Metanephros (tissue), 1 donor: ENCODE data around the gene GRIK5. TPM values are rescaled to one million over a fixed set of nuclear protein-coding genes. Genes with fewer than 3 reads are reported as not detected.

Source experiments
- total RNA-seq: library from RNA; depleted of rRNA; stranded (reverse); fragments of >200 nt; gene quantifications from one replicate; pipeline ENCODE4 v1.2.3, GENCODE V29; 2014

GRIK5 gene
- total RNA-seq = 20.8 TPM

GRCh38 chr19:42069619-42070351, at the start of gene GRIK5:
TSS of gene GRIK5 (minus strand) at chr19:42070206. CDS start at chr19:42065770, 4,436 bp downstream.

DNA sequence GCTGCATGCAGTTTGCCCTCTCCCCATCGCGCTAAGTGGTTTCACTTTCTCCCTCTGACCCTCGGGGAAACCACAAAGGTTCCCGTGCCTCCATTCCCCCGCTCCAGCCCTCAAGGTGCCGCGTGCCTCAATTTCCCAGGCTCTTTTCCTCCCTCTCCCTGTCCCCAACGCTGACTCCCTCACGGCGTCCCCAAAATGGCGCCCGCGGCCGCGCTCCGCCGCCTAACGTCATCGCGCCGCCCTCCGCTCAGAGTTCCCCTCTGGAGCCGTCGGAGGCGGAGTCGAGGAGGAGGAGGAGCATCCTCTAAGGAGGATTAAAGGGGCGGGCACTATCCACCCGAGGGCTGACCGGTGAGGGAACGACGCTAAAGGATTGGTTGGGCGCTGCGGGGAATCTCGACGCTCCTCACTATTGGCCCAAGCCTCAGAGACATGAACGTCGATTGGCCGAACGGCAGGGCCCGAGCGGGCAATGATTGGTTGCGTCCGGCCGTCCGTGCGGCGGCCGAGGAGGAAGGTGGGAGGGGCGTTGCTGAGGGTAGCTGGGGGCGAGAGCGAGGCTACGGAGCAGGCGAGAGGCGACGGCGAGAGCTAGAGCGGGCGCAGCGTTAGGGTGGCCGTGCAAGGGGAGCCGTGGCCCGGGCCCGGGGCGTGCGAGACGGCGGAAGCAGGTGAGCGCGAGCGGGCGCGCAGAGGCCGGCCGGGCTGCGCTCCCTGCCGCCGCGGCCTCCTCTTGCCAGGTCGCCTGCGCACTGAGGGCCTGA, 5.8 kb upstream of the GRIK5 start, which contains the start of gene ZNF574:
TSS of gene ZNF574 (plus strand) at position 551 of the 764 bp plus-strand sequence. CDS start 2,441 bp downstream, outside the sequence.

DNA sequence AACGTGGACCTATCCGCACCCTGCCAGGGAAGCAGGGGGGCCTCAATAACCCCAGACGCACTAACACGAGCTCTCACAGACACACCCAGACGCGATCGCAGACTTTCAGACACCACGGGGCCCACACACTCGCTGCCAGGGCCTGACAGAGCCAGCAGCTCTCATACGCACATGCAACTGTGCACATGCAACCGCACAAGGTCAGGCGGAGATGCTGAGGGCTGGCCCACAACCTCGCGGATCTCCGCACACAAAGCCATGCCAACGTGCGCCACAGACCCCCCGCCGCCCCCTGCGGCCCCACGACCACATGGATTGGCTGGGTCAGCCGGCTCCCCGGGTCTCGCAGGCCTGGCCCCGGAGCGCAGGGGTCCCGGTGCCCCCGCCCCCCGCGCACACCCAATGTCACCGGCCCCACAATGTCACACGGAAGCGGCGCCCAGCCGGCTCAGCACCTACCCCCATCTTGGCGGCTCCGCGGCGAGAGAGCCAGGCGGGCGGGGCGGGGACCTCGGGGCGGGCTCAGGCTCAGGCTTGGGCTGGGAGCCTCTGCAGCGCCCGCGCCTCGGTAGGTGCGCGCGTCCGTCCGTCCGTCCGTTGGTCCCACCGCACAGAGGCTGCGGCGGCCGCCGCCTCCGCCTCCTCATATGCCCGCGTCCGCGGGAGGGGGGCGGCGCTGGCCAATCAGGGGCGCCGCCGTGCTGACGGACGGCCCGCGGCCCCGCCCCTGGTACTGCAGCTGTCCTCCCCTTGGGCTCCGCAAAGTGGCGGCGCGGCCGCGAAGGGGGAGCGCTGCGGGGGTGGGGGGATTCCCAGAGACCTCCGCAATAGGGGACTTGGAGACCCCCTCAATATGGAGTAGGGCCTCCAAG, 76.2 kb downstream of the GRIK5 start, which contains the start of gene ATP1A3:
TSS of gene ATP1A3 (minus strand) at position 619 of the 872 bp plus-strand sequence. CDS start at position 465, 154 bp downstream.

DNA sequence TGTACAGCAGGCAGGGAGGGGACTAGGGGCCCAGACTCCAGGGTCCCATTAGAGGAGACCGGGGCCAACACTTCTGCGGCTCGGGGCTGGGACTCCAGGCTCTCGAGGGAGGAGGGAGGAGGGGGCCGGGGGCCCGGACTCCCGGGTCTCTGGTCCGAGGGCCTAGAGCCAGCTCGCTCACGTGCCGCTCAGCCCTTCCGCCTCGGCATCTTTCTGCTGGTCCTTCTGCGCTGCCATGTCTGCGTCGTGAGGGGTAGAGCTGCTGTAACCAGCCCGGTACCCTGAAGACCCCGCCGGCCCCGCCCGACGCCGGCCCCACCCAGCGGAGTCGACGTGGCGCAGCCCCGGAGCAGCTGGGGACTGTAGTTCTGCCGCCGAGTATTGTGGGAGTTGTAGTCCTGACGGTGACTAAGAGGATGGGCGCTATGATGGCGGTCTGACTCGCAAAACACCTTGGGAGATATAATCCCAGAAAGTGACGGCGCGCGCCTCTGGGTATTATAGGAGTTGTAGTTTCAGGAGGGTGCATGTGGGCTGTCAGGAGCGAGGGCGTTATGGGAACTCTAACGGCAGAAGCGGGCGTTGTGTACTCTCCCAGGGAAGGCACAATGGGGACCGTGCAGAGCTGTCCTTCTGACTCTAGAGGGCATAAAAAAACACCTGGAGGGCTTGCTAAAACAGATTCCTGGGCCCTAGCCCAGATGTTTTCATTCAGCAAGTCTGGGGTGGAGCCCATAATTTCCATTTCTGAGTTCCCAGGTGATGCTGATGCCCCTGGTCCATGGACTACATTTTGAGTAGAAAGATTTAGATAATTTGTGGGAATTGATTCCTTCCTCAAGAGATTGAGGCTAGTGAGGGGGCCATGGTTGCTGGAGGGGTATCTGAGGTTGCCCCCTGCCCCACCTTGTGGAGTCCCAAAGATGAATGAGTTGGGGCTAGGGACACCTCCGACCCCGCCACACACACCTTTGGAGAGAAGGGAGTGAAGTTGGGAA, 110.7 kb downstream of the GRIK5 start, which contains the start of gene RABAC1:
TSS of gene RABAC1 (minus strand) at position 266 of the 998 bp plus-strand sequence. CDS start at position 237, 29 bp downstream.

Other genes starting within 250 kb of the GRIK5 start
- gene LYPD4, start 225.5 kb downstream of the GRIK5 start, total RNA-seq = not detected
- not detected for gene DMRTC2, start 225.2 kb downstream of the GRIK5 start, total RNA-seq
- 1,024 TPM for gene RPS19, start 210.0 kb downstream of the GRIK5 start, total RNA-seq
- gene CD79A, start 192.9 kb downstream of the GRIK5 start, total RNA-seq = 4.4 TPM
- 51.5 TPM for gene ARHGEF1, start 187.0 kb downstream of the GRIK5 start, total RNA-seq
- gene ERFL, start 141.8 kb downstream of the GRIK5 start, total RNA-seq = 0.12 TPM
- 123 TPM for gene RABAC1, start 110.9 kb downstream of the GRIK5 start, total RNA-seq
- gene ATP1A3, start 76.0 kb downstream of the GRIK5 start, total RNA-seq = 0.53 TPM
- 21.1 TPM for gene ZNF574, start 6.0 kb upstream of the GRIK5 start, total RNA-seq
- gene POU2F2, start 62.2 kb upstream of the GRIK5 start, total RNA-seq = 0.70 TPM
- 36.3 TPM for gene DEDD2, start 147.5 kb upstream of the GRIK5 start, total RNA-seq
- 10.2 TPM for gene ZNF526, start 150.1 kb upstream of the GRIK5 start, total RNA-seq
- gene GSK3A, start 172.4 kb upstream of the GRIK5 start, total RNA-seq = 29.5 TPM
- gene ERF, start 184.9 kb upstream of the GRIK5 start, total RNA-seq = 43.8 TPM
- 40.2 TPM for gene CIC, start 199.0 kb upstream of the GRIK5 start, total RNA-seq
- 0.70 TPM for gene PRR19, start 231.9 kb upstream of the GRIK5 start, total RNA-seq
- gene PAFAH1B3, start 232.4 kb upstream of the GRIK5 start, total RNA-seq = 57.8 TPM
- 0.99 TPM for gene TMEM145, start 243.1 kb upstream of the GRIK5 start, total RNA-seq